NCI-H82 (cell line): Measurements from ENCODE around the gene SH2D3A.
"Not testable (repeated sequence)": the region's sequence is repeated elsewhere in the genome, so short reads cannot be mapped to it uniquely, and the experiment has no call there.

Source experiments
- DNase-seq: peaks from one replicate; lab custom pipeline; 2025; lab: John Stamatoyannopoulos, UW

The SH2D3A gene

GRCh38 chr19:6721773-6722172 is 45.5 kb downstream of the SH2D3A start:
- no peak for DNase-seq

GRCh38 chr19:6721138-6721474 is 46.1 kb downstream of the SH2D3A start:
- no peak for DNase-seq

- no peak for DNase-seq
Observed at GRCh38 chr19:6720369-6721137, 46.7 kb downstream of the SH2D3A start, which contains the start of gene C3. TSS of gene C3 (minus strand) at chr19:6720650. CDS start at chr19:6720589, 61 bp downstream.

- no peak for DNase-seq
Observed at GRCh38 chr19:6719992-6720368, 47.3 kb downstream of the SH2D3A start.

- no peak for DNase-seq
Observed at GRCh38 chr19:6719540-6719861, 47.7 kb downstream of the SH2D3A start.

GRCh38 chr19:6718741-6719539 is 48.3 kb downstream of the SH2D3A start:
- peak; percentile 60 for DNase-seq

GRCh38 chr19:6718111-6718740 is 49.0 kb downstream of the SH2D3A start:
- DNase-seq, result no peak

- no peak for DNase-seq
Observed at GRCh38 chr19:6717441-6717971, 49.7 kb downstream of the SH2D3A start.

- DNase-seq, result no peak
Observed at GRCh38 chr19:6717036-6717435, 50.2 kb downstream of the SH2D3A start.

GRCh38 chr19:6716610-6716970 is 50.6 kb downstream of the SH2D3A start:
- no peak for DNase-seq

GRCh38 chr19:6714749-6715555 is 52.3 kb downstream of the SH2D3A start:
- no peak for DNase-seq

- no peak for DNase-seq
Observed at GRCh38 chr19:6713773-6714692, 53.2 kb downstream of the SH2D3A start.

GRCh38 chr19:6712692-6713670 is 54.3 kb downstream of the SH2D3A start:
- DNase-seq, result no peak

GRCh38 chr19:6712231-6712630 is 55.0 kb downstream of the SH2D3A start:
- no peak for DNase-seq

- DNase-seq, result no peak
Observed at GRCh38 chr19:6711605-6712004, 55.6 kb downstream of the SH2D3A start.

GRCh38 chr19:6711078-6711361 is 56.2 kb downstream of the SH2D3A start:
- peak; percentile 68 for DNase-seq

GRCh38 chr19:6710273-6711077 is 56.8 kb downstream of the SH2D3A start:
- no peak for DNase-seq

GRCh38 chr19:6709549-6709948 is 57.7 kb downstream of the SH2D3A start:
- DNase-seq, result no peak

- not testable (repeated sequence) for DNase-seq
Observed at GRCh38 chr19:6708913-6709312, 58.3 kb downstream of the SH2D3A start.
